Endothelial cell of umbilical vein (primary cell): ENCODE results near the gene KCNJ6. TPM values are rescaled to one million over a fixed set of nuclear protein-coding genes. Genes with fewer than 3 reads are reported as not detected.

Experiments
- BruUV-seq: library from RNA; stranded (reverse); fragments of 400-500 nt; replicated peaks from 2 replicates; lab custom pipeline; 2021; lab: Mats Ljungman, UMichigan
- CTCF ChIA-PET: fragments of 300-600, 350-600 bp; sonication (Branson Sonifier 250); formaldehyde crosslinking; loops from one replicate; lab custom pipeline; 2021; ENCODE audit warnings: antibody characterized with exemption, inconsistent platforms; lab: Charles Lee
- POLR2A ChIA-PET: fragments of 300-600, 350-600 bp; sonication (Branson Sonifier 250); formaldehyde crosslinking; loops from one replicate; lab custom pipeline; 2021; ENCODE audit warnings: antibody characterized with exemption, inconsistent platforms; lab: Charles Lee
- DNase-seq: peaks from one replicate; pipeline ENCODE4 v3.0.0-alpha.2; 2011; ENCODE audit warnings: low read depth, low spot score
- FAIRE-seq: peaks from 2 replicates; lab custom pipeline; 2011; peaks lifted over from hg19 to GRCh38; lab: Jason Lieb, UNC
- H2AFZ ChIP-seq: 2 replicates; pipeline ENCODE4 v1.6.0; 2012; ENCODE audit warnings: low read depth, low read length, control low read depth, inconsistent platforms
- H3K27ac ChIP-seq: 2 replicates; pipeline ENCODE4 v1.5.1; 2011; ENCODE audit warnings: low read depth, mild to moderate bottlenecking, control low read depth, low read length, moderate library complexity; ENCODE audit not compliant: insufficient read depth
- H3K27me3 ChIP-seq, 2 experiments: 2 replicates each; pipeline versions ENCODE4 v1.6.0 to v1.6.1; 2011; ENCODE audit warnings: low read length in 2 of 2, mixed read lengths in 1 of 2; ENCODE audit not compliant: control insufficient read depth in 2 of 2, insufficient read depth in 2 of 2
- H3K36me3 ChIP-seq, 2 experiments: 2 replicates in 1 of 2; 3 replicates in 1 of 2; pipeline ENCODE4 v1.5.1; 2011; ENCODE audit warnings: low read length in 2 of 2, mild to moderate bottlenecking in 1 of 2, moderate library complexity in 1 of 2; ENCODE audit not compliant: control insufficient read depth in 2 of 2, insufficient read depth in 2 of 2; ENCODE audit errors: extremely low read depth in 1 of 2
- H3K4me1 ChIP-seq: 3 replicates; pipeline ENCODE4 v1.5.1; 2011; ENCODE audit warnings: mild to moderate bottlenecking, low read length; ENCODE audit not compliant: control insufficient read depth, insufficient read depth; ENCODE audit errors: extremely low read depth
- H3K4me2 ChIP-seq: 2 replicates; pipeline ENCODE4 v1.6.1; 2011; ENCODE audit warnings: low read length, control low read depth, mixed read lengths; ENCODE audit not compliant: insufficient read depth
- H3K4me3 ChIP-seq, 3 experiments: fragments of 200-600 bp in 1 of 3; sonication (generic), shearing (Covaris generic) in 1 of 3; replicated peaks in 1 of 3; 2 replicates each; pipeline ENCODE4 v1.5.1; 2011 to 2016; ENCODE audit warnings: control low read depth in 3 of 3, low read length in 3 of 3, mild to moderate bottlenecking in 2 of 3, inconsistent platforms in 1 of 3, low read depth in 1 of 3, moderate library complexity in 1 of 3; ENCODE audit not compliant: insufficient read depth in 1 of 3
- H3K79me2 ChIP-seq: 2 replicates; pipeline ENCODE4 v1.6.0; 2012; ENCODE audit warnings: low read length, inconsistent platforms; ENCODE audit not compliant: control insufficient read depth, insufficient read depth
- H3K9ac ChIP-seq: replicated peaks from 2 replicates; pipeline ENCODE3; 2011; ENCODE audit warnings: low read length, control low read depth; ENCODE audit not compliant: insufficient read depth; ENCODE audit errors: extremely low read depth
- H3K9me1 ChIP-seq: replicated peaks from 3 replicates; pipeline ENCODE4 v1.6.0; 2011; ENCODE audit warnings: mild to moderate bottlenecking, low read length; ENCODE audit not compliant: control insufficient read depth, insufficient read depth; ENCODE audit errors: extremely low read depth
- H3K9me3 ChIP-seq: replicated peaks from 2 replicates; pipeline ENCODE4 v1.5.1; 2012; ENCODE audit warnings: low read length, inconsistent platforms; ENCODE audit not compliant: control insufficient read depth, insufficient read depth
- H4K20me1 ChIP-seq: replicated peaks from 2 replicates; pipeline ENCODE3; 2011; ENCODE audit warnings: mild to moderate bottlenecking, low read length; ENCODE audit not compliant: control insufficient read depth, insufficient read depth; ENCODE audit errors: extremely low read depth
- CTCF ChIP-seq, 2 donors: IDR thresholded peaks; 1 replicate in 1 of 2; 2 replicates in 1 of 2; pipeline ENCODE4 v1.5.1; 2011; ENCODE audit warnings: low read length in 2 of 2, mild to moderate bottlenecking in 2 of 2, moderate library complexity in 2 of 2, control low read depth in 1 of 2, inconsistent platforms in 1 of 2, low read depth in 1 of 2; ENCODE audit not compliant: insufficient read depth in 1 of 2; ENCODE audit errors: extremely low read depth in 1 of 2
- EZH2 ChIP-seq: IDR thresholded peaks from 2 replicates; pipeline ENCODE4 v1.6.1; 2012; ENCODE audit warnings: borderline replicate concordance, low read depth, mild to moderate bottlenecking, moderate library complexity, low read length, inconsistent platforms; ENCODE audit not compliant: severe bottlenecking
- FOS ChIP-seq: IDR thresholded peaks from 2 replicates; pipeline ENCODE4 v1.6.1; 2011; ENCODE audit warnings: mild to moderate bottlenecking, low read length, moderate library complexity, borderline replicate concordance; ENCODE audit not compliant: insufficient read depth
- GATA2 ChIP-seq: IDR thresholded peaks from 2 replicates; pipeline ENCODE4 v1.7.0; 2011; ENCODE audit warnings: low read depth, mild to moderate bottlenecking, moderate library complexity, mixed read lengths, low read length; ENCODE audit not compliant: insufficient read length, insufficient read depth
- JUN ChIP-seq: IDR thresholded peaks from 2 replicates; pipeline ENCODE4 v1.6.1; 2011; ENCODE audit warnings: borderline replicate concordance, low read depth; ENCODE audit not compliant: insufficient read length, insufficient read depth
- MAX ChIP-seq: IDR thresholded peaks from 2 replicates; pipeline ENCODE4 v1.6.1; 2011; ENCODE audit not compliant: insufficient read depth, insufficient read length
- MYC ChIP-seq: IDR thresholded peaks from one replicate; pipeline ENCODE4 v1.6.1; 2011; ENCODE audit warnings: mild to moderate bottlenecking, low read depth, low read length
- POLR2A ChIP-seq: IDR thresholded peaks from 2 replicates; pipeline ENCODE4 v1.6.1; 2012; ENCODE audit warnings: low read depth, mild to moderate bottlenecking, control low read depth, low read length
- POLR2AphosphoS5 ChIP-seq: IDR thresholded peaks from 2 replicates; pipeline ENCODE4 v1.6.1; 2012; ENCODE audit warnings: low read depth, mild to moderate bottlenecking, control low read depth, low read length, moderate library complexity; ENCODE audit not compliant: insufficient read depth
- dilution Hi-C: fragments of 300-500 bp; cut with MboI; formaldehyde crosslinking; loops from one replicate; pipeline ENCODE4 v1.15.0; 2019; ENCODE audit warnings: low sequenced_read_pairs; ENCODE audit not compliant: extremely low pct_ligation_motif_present
- intact Hi-C: fragments of 100-400 bp; cut with micrococcal nuclease; formaldehyde crosslinking; loops from one replicate; pipeline ENCODE4 v1.10.0; 2022
- polyA plus RNA-seq, 4 experiments: library from polyadenylated mRNA; depleted of rRNA in 3 of 4; stranded (reverse) in 3 of 4; unstranded in 1 of 4; fragments of >200 nt; gene quantifications; 2 replicates each; pipeline versions ENCODE4 v1.2.1 to v1.2.3, GENCODE V29; 2011 to 2012; ENCODE audit warnings: missing spikeins in 1 of 4
- total RNA-seq: library from RNA; stranded (reverse); gene quantifications from 2 replicates; pipeline ENCODE4 v1.2.3, GENCODE V29; 2021

Gene KCNJ6
- total and polyA plus RNA-seq, 2 donors (not counting 3 experiments of a cell fraction or from before 2014, with no cell fraction given) = not detected

GRCh38 chr21:37937668-37938067 lies 21.4 kb upstream of the KCNJ6 start:
- no peak overlapping the region for H3K4me3 ChIP-seq
- no peaks in the 10 kb centered on the region for H4K20me1 ChIP-seq
- H3K36me3 ChIP-seq = no peaks in the 10 kb centered on the region
- H3K4me2 ChIP-seq = no peak overlapping the region
- TF ChIP-seq GATA2 (no peak), CTCF (IDR thresholded peaks at IDR 0.05; ENCODE audit: extremely low read depth in 1 of 2, insufficient read depth in 1 of 2, low read depth in 1 of 2, low read length in 2 of 2) (no peak), MAX (no peak), JUN (no peak), EZH2 (no peak), POLR2AphosphoS5 (no peak), MYC (no peak), FOS (no peak), POLR2A (no peak)
- BruUV-seq = no TSS peak
- POLR2A ChIA-PET = no interaction called here
- DNase-seq = no peak
- CTCF ChIA-PET = no interaction called here
- no peaks in the 10 kb centered on the region for H3K9me3 ChIP-seq
- no peak for FAIRE-seq
- dilution Hi-C loops (no loop called here), intact Hi-C loops (no loop called here)
- no peaks in the 10 kb centered on the region for H3K27me3 ChIP-seq
- H3K27ac ChIP-seq = no peak overlapping the region
- no peaks in the 10 kb centered on the region for H3K4me1 ChIP-seq
- H2AFZ ChIP-seq = no peak overlapping the region
- no peaks in the 10 kb centered on the region for H3K9me1 ChIP-seq
- H3K9ac ChIP-seq = no peak overlapping the region
- H3K79me2 ChIP-seq = no peaks in the 10 kb centered on the region
